Lung (tissue), 12 donors: Measurements from ENCODE around the gene HLCS. TPM values are rescaled to one million over a fixed set of nuclear protein-coding genes. Genes with fewer than 3 reads are reported as not detected.
A peak's percentile ranks its signal among the peaks of the same experiment; 100 is the strongest.

Experiments
- ATAC-seq: fragments of 200-7000 bp; cut with Tn5 transposase; one replicate; pipeline ENCODE4 v1.9.1; 2020; ENCODE audit warnings: moderate number of reproducible peaks; ENCODE audit not compliant: insufficient read depth, low FRiP score
- DNase-seq, 3 donors: peaks; one replicate each; pipeline ENCODE4 v3.0.0-alpha.2; 2013 to 2017
- H3K27ac ChIP-seq, 2 donors: one replicate each; pipeline ENCODE4 v1.5.1; 2013; ENCODE audit warnings: mild to moderate bottlenecking in 2 of 2, moderate library complexity in 2 of 2, control low read depth in 1 of 2, inconsistent platforms in 1 of 2, low read depth in 1 of 2, low read length in 1 of 2
- H3K27me3 ChIP-seq, 3 donors: one replicate each; pipeline ENCODE4 v1.5.1; 2013; ENCODE audit warnings: low read length in 2 of 3; ENCODE audit not compliant: control insufficient read depth in 3 of 3, insufficient read depth in 3 of 3
- H3K36me3 ChIP-seq, 4 donors: one replicate each; pipeline ENCODE4 v1.5.1; 2013; ENCODE audit warnings: low read length in 4 of 4, mild to moderate bottlenecking in 1 of 4, moderate library complexity in 1 of 4; ENCODE audit not compliant: control insufficient read depth in 4 of 4, insufficient read depth in 4 of 4
- H3K4me1 ChIP-seq, 5 donors: one replicate each; pipeline ENCODE4 v1.5.1; 2013; ENCODE audit warnings: low read length in 5 of 5, mild to moderate bottlenecking in 2 of 5, moderate library complexity in 1 of 5; ENCODE audit not compliant: control insufficient read depth in 5 of 5, insufficient read depth in 5 of 5
- H3K4me3 ChIP-seq: one replicate; pipeline ENCODE4 v1.5.1; 2013; ENCODE audit warnings: mild to moderate bottlenecking, control low read depth, moderate library complexity
- H3K9ac ChIP-seq, 2 donors: one replicate each; pipeline ENCODE4 v1.5.1; 2013; ENCODE audit warnings: low read length in 2 of 2, control low read depth in 1 of 2; ENCODE audit not compliant: insufficient read depth in 1 of 2
- H3K9me3 ChIP-seq, 4 donors: one replicate each; pipeline ENCODE4 v1.5.1; 2013; ENCODE audit warnings: low read length in 3 of 4, mild to moderate bottlenecking in 1 of 4, moderate library complexity in 1 of 4; ENCODE audit not compliant: control insufficient read depth in 4 of 4, insufficient read depth in 3 of 4
- CTCF ChIP-seq: IDR thresholded peaks from 2 replicates; pipeline ENCODE4 v1.5.1; 2012; ENCODE audit warnings: mild to moderate bottlenecking; ENCODE audit errors: control extremely low read depth, extremely low read depth
- WGBS, 2 donors: extraction: QIAGEN DNeasy Blood & Tissue Kit; methylation state at CpG; one replicate each; pipeline ENCODE4 v1.1.7; 2013; 5-methylcytosine and 5-hydroxymethylcytosine counted together
- polyA plus RNA-seq, 2 donors: library from polyadenylated mRNA; stranded (reverse); fragments of 200-250 nt; gene quantifications; one replicate each; pipeline ENCODE4 v1.2.1, GENCODE V29; 2013
- total RNA-seq, 2 donors: library from RNA; depleted of rRNA in 1 of 2; stranded (reverse); fragments of >200 nt in 1 of 2; gene quantifications; one replicate each; pipeline ENCODE4 v1.2.1, GENCODE V29; 2014 to 2021
- donor health status: control.
- donor health status: control.
- donor health status: Bipolar disorder and iron deficiency.
- donor health status: healthy.
- donor health status: DM: yes; HTN: yes; CAD: no.

The HLCS gene
- total and polyA plus RNA-seq, 4 donors: 5.0 to 28.8 (median 17.5) TPM

GRCh38 chr21:36867291-36867905 is 99.1 kb downstream of the HLCS start:
- H3K9ac ChIP-seq: no peak overlapping the region
- TF ChIP-seq CTCF: no peak
- H3K27ac ChIP-seq: no peak overlapping the region
- WGBS, 2 donors: 84 to 87% methylated on average over 4 of the region's 4 CpGs
- no peak overlapping the region for H3K4me3 ChIP-seq
- peaks cover 0 to 7% (median 3%) of the 10 kb centered on the region in 5 donors for H3K4me1 ChIP-seq
- H3K27me3 ChIP-seq: no peaks in the 10 kb centered on the region
- peak in 1 of 3 donors; percentile 5 for DNase-seq
- no peaks in the 10 kb centered on the region for H3K9me3 ChIP-seq
- no peak for ATAC-seq
- H3K36me3 ChIP-seq: no peaks in the 10 kb centered on the region

- no peak for ATAC-seq
- TF ChIP-seq CTCF: no peak
- Histone ChIP-seq H3K36me3 (no peaks in the 10 kb centered on the region), H3K4me3 (no peak overlapping the region), H3K27ac (no peak overlapping the region), H3K27me3 (no peaks in the 10 kb centered on the region), H3K9ac (no peak overlapping the region), H3K9me3 (no peaks in the 10 kb centered on the region), H3K4me1 (peaks cover 0 to 7% (median 3%) of the 10 kb centered on the region in 5 donors)
- no peak for DNase-seq
- 84 to 85% methylated on average over 5 of the region's 5 CpGs for WGBS, 2 donors
Observed at GRCh38 chr21:36866419-36866818, 100.0 kb downstream of the HLCS start.

GRCh38 chr21:36864974-36865373 is 101.5 kb downstream of the HLCS start:
- DNase-seq (no peak), ATAC-seq (no peak)
- 94% methylated on average over 10 of the region's 10 CpGs for WGBS, 2 donors
- TF ChIP-seq CTCF: no peak
- Histone ChIP-seq H3K4me1 (peaks cover 0 to 12% (median 0%) of the 10 kb centered on the region in 5 donors), H3K27ac (no peak overlapping the region), H3K27me3 (no peaks in the 10 kb centered on the region), H3K4me3 (no peak overlapping the region), H3K36me3 (no peaks in the 10 kb centered on the region), H3K9me3 (no peaks in the 10 kb centered on the region), H3K9ac (no peak overlapping the region)

GRCh38 chr21:36863260-36863659 is 103.2 kb downstream of the HLCS start:
- WGBS, 2 donors: 94 to 95% methylated on average over 4 of the region's 4 CpGs
- Histone ChIP-seq H3K9me3 (no peaks in the 10 kb centered on the region), H3K9ac (no peak overlapping the region), H3K27me3 (no peaks in the 10 kb centered on the region), H3K36me3 (no peaks in the 10 kb centered on the region), H3K27ac (no peak overlapping the region), H3K4me1 (peaks cover 0 to 12% (median 5%) of the 10 kb centered on the region in 5 donors), H3K4me3 (no peak overlapping the region)
- no peak for DNase-seq
- no peak for TF ChIP-seq CTCF
- no peak for ATAC-seq
